Mesendoderm (in vitro differentiated cells): Measurements from ENCODE around the gene TBC1D10A.

Experiments used
- DNase-seq: peaks from one replicate; pipeline ENCODE4 v3.0.0; 2013
- H2AK5ac ChIP-seq: 2 replicates; pipeline ENCODE4 v1.6.1; 2013; ENCODE audit warnings: low read length, inconsistent platforms
- H2BK120ac ChIP-seq: 2 replicates; pipeline ENCODE4 v1.6.1; 2013; ENCODE audit warnings: low read depth, mild to moderate bottlenecking, low read length, moderate library complexity, mixed read lengths
- H2BK15ac ChIP-seq: replicated peaks from 2 replicates; pipeline ENCODE4 v1.6.1; 2013; ENCODE audit warnings: low read depth, mild to moderate bottlenecking, moderate library complexity
- H2BK5ac ChIP-seq: 2 replicates; pipeline ENCODE4 v1.6.1; 2013; ENCODE audit warnings: low read length, inconsistent platforms
- H3K18ac ChIP-seq: 2 replicates; pipeline ENCODE4 v1.6.1; 2013; ENCODE audit warnings: mild to moderate bottlenecking, low read length, mixed read lengths
- H3K23ac ChIP-seq: one replicate; pipeline ENCODE4 v1.6.1; 2013; ENCODE audit warnings: low read length
- H3K27ac ChIP-seq: 2 replicates; pipeline ENCODE4 v1.5.1; 2013; ENCODE audit warnings: low read depth, mild to moderate bottlenecking, inconsistent platforms, low read length, moderate library complexity
- H3K27me3 ChIP-seq: 2 replicates; pipeline ENCODE4 v1.6.1; 2013; ENCODE audit warnings: low read length, control low read depth, mild to moderate bottlenecking, inconsistent platforms; ENCODE audit not compliant: insufficient read depth, poor library complexity
- H3K36me3 ChIP-seq: 2 replicates; pipeline ENCODE4 v1.6.1; 2013; ENCODE audit warnings: low read length, inconsistent platforms; ENCODE audit not compliant: control insufficient read depth, insufficient read depth
- H3K4ac ChIP-seq: one replicate; pipeline ENCODE4 v1.6.1; 2013; ENCODE audit warnings: low read depth, mild to moderate bottlenecking, low read length, moderate library complexity
- H3K4me1 ChIP-seq: 2 replicates; pipeline ENCODE4 v1.6.1; 2013; ENCODE audit warnings: low read depth, low read length, inconsistent platforms; ENCODE audit not compliant: control insufficient read depth
- H3K4me2 ChIP-seq: 2 replicates; pipeline ENCODE4 v1.6.1; 2013; ENCODE audit warnings: low read length
- H3K4me3 ChIP-seq: 2 replicates; pipeline ENCODE4 v1.5.1; 2013; ENCODE audit warnings: mild to moderate bottlenecking, low read length
- H3K56ac ChIP-seq: one replicate; pipeline ENCODE4 v1.6.1; 2013; ENCODE audit warnings: low read length
- H3K79me1 ChIP-seq: 2 replicates; pipeline ENCODE4 v1.6.1; 2013; ENCODE audit warnings: low read length, inconsistent platforms
- H3K79me2 ChIP-seq: 2 replicates; pipeline ENCODE4 v1.6.1; 2013; ENCODE audit warnings: mild to moderate bottlenecking, low read length; ENCODE audit not compliant: control insufficient read depth, insufficient read depth
- H3K9ac ChIP-seq: 2 replicates; pipeline ENCODE4 v1.6.1; 2013; ENCODE audit warnings: low read length, inconsistent platforms
- H4K5ac ChIP-seq: one replicate; pipeline ENCODE4 v1.6.1; 2013; ENCODE audit warnings: low read length
- H4K8ac ChIP-seq: one replicate; pipeline ENCODE4 v1.6.1; 2013; ENCODE audit warnings: low read depth, mild to moderate bottlenecking, control low read depth, low read length, moderate library complexity
- WGBS: extraction: QIAGEN DNeasy Blood & Tissue Kit; methylation state at CpG from one replicate; pipeline ENCODE4 v1.1.7; 2013; ENCODE audit warnings: low lambda C conversion rate, missing lambda C conversion rate; ENCODE audit not compliant: insufficient coverage; ENCODE audit errors: extremely low coverage; 5-methylcytosine and 5-hydroxymethylcytosine counted together

The TBC1D10A gene

GRCh38 chr22:30253205-30253852 lies 73.4 kb downstream of the TBC1D10A start:
- no peaks in the 10 kb centered on the region for H3K79me1 ChIP-seq
- no peak overlapping the region for H2BK15ac ChIP-seq
- no peak overlapping the region for H2BK5ac ChIP-seq
- H2BK120ac ChIP-seq: no peak overlapping the region
- H3K79me2 ChIP-seq: no peaks in the 10 kb centered on the region
- no peak overlapping the region for H3K23ac ChIP-seq
- no peak overlapping the region for H3K18ac ChIP-seq
- H4K8ac ChIP-seq: no peak overlapping the region
- WGBS: no CpG with 5 or more reads among the region's 22 CpGs
- no peak overlapping the region for H4K5ac ChIP-seq
- H3K4me1 ChIP-seq: no peaks in the 10 kb centered on the region
- H3K4me3 ChIP-seq: no peak overlapping the region
- no peaks in the 10 kb centered on the region for H3K27me3 ChIP-seq
- H3K27ac ChIP-seq: no peak overlapping the region
- no peaks in the 10 kb centered on the region for H3K36me3 ChIP-seq
- no peak overlapping the region for H2AK5ac ChIP-seq
- H3K4ac ChIP-seq: no peak overlapping the region
- H3K56ac ChIP-seq: peak overlapping the region; percentile 42
- no peak overlapping the region for H3K4me2 ChIP-seq
- H3K9ac ChIP-seq: no peak overlapping the region
- DNase-seq: no peak

- no CpG with 5 or more reads among the region's 22 CpGs for WGBS
- DNase-seq: no peak
- H3K27ac ChIP-seq: no peak overlapping the region
These were observed 74.1 kb downstream of the TBC1D10A start for GRCh38 chr22:30252411-30253204.

DNA sequence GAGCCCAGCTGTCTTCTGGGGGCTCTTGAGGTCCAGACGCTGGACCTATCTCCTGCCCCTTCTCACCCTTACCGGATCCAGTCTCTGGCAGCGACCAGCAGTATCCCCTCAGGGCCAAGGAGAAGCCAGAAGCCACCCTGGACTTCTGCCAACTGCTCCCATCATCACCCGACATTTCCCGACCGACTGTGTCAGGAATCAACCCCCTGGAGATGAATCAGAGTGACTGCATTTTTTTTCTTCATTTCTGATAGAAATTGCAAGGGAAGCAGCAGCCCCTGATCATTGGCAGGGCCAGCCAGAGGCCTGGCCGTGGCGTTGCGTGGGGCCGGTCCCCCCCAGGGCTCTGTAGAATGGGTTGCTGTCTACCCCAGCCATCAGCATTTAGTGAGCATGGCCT lies 75.0 kb downstream of the TBC1D10A start:
- H4K8ac ChIP-seq: no peak overlapping the region
- H3K9ac ChIP-seq: no peak overlapping the region
- H3K4ac ChIP-seq: no peak overlapping the region
- no peak overlapping the region for H3K18ac ChIP-seq
- H3K79me2 ChIP-seq: no peaks in the 10 kb centered on the region
- no peaks in the 10 kb centered on the region for H3K27me3 ChIP-seq
- H3K4me2 ChIP-seq: no peak overlapping the region
- H2AK5ac ChIP-seq: no peak overlapping the region
- no peaks in the 10 kb centered on the region for H3K36me3 ChIP-seq
- no peaks in the 10 kb centered on the region for H3K79me1 ChIP-seq
- H3K4me3 ChIP-seq: no peak overlapping the region
- no peak overlapping the region for H3K23ac ChIP-seq
- H4K5ac ChIP-seq: no peak overlapping the region
- H3K56ac ChIP-seq: no peak overlapping the region
- DNase-seq: no peak
- H2BK15ac ChIP-seq: no peak overlapping the region
- H3K27ac ChIP-seq: no peak overlapping the region
- no peaks in the 10 kb centered on the region for H3K4me1 ChIP-seq
- WGBS: no CpG with 5 or more reads among the region's 10 CpGs
- H2BK120ac ChIP-seq: no peak overlapping the region
- H2BK5ac ChIP-seq: no peak overlapping the region

More at GRCh38 chr22:30252411-30253204, 74.1 kb downstream of the TBC1D10A start:
- Histone ChIP-seq H3K18ac (no peak overlapping the region), H3K4ac (no peak overlapping the region), H3K27me3 (no peaks in the 10 kb centered on the region), H3K4me3 (no peak overlapping the region), H3K4me2 (no peak overlapping the region), H2AK5ac (no peak overlapping the region), H2BK5ac (no peak overlapping the region), H3K79me1 (no peaks in the 10 kb centered on the region), H3K23ac (no peak overlapping the region), H2BK15ac (no peak overlapping the region), H2BK120ac (no peak overlapping the region), H3K79me2 (no peaks in the 10 kb centered on the region), H3K56ac (peak overlapping the region; percentile 42), H4K8ac (no peak overlapping the region), H4K5ac (no peak overlapping the region), H3K9ac (no peak overlapping the region), H3K36me3 (no peaks in the 10 kb centered on the region), H3K4me1 (no peaks in the 10 kb centered on the region)

DNA sequence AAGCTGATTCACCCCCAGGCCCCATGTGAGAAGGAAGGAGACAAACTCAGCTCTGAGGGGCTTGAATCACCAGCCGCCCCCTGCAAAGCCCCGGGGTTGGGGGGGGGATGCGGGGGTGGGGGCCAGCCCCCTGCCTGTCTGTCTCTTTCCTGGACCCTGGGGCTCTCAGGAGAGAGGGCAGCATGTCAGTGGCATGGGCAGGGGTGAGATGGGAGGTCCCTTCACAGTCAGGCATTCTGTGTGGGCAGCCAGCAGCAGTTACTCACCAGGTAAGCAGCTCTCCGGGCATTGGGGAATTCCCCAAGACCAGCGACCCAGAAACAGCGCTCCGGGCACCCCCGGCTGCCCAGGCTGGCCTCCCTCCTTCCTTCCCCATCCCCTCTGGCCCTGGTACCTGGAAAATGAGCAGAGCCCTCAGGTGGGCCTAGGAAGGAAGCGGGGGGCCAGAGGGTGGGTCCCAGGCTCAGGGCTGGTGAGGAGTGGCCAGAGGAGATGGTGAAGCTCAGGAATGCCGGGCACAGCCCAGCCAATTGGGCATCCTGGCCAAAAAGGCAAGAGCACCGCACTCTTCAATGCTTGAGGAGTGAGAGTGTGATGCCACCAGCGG lies 76.0 kb downstream of the TBC1D10A start:
- Histone ChIP-seq H4K5ac (no peak overlapping the region), H2BK5ac (no peak overlapping the region), H3K4me3 (no peak overlapping the region), H3K18ac (no peak overlapping the region), H4K8ac (no peak overlapping the region), H3K4me2 (no peak overlapping the region), H3K9ac (no peak overlapping the region), H2AK5ac (no peak overlapping the region), H3K23ac (no peak overlapping the region), H3K27me3 (no peaks in the 10 kb centered on the region), H3K36me3 (no peaks in the 10 kb centered on the region), H2BK120ac (no peak overlapping the region), H3K27ac (no peak overlapping the region), H2BK15ac (no peak overlapping the region), H3K56ac (no peak overlapping the region), H3K79me1 (no peaks in the 10 kb centered on the region), H3K4me1 (no peaks in the 10 kb centered on the region), H3K4ac (no peak overlapping the region), H3K79me2 (no peaks in the 10 kb centered on the region)
- no peak for DNase-seq
- WGBS: no CpG with 5 or more reads among the region's 12 CpGs

GRCh38 chr22:30250039-30250565 lies 76.6 kb downstream of the TBC1D10A start:
- Histone ChIP-seq H3K4me1 (no peaks in the 10 kb centered on the region), H3K79me1 (no peaks in the 10 kb centered on the region), H3K27me3 (no peaks in the 10 kb centered on the region), H2BK120ac (no peak overlapping the region), H2AK5ac (no peak overlapping the region), H3K4ac (no peak overlapping the region), H3K4me3 (no peak overlapping the region), H4K5ac (no peak overlapping the region), H3K79me2 (no peaks in the 10 kb centered on the region), H3K18ac (no peak overlapping the region), H3K4me2 (no peak overlapping the region), H4K8ac (no peak overlapping the region), H3K9ac (no peak overlapping the region), H3K56ac (no peak overlapping the region), H3K27ac (no peak overlapping the region), H2BK15ac (no peak overlapping the region), H2BK5ac (no peak overlapping the region), H3K36me3 (no peaks in the 10 kb centered on the region), H3K23ac (no peak overlapping the region)
- no CpG with 5 or more reads among the region's 3 CpGs for WGBS
- no peak for DNase-seq
